ENCODE results near the gene CSTF1.
"Not testable (repeated sequence)": the region's sequence is repeated elsewhere in the genome, so short reads cannot be mapped to it uniquely, and the experiment has no call there.

Gene CSTF1

GRCh38 chr20:56371977-56372376 is 20.5 kb upstream of the CSTF1 start:
- no peak for DNase-seq

DNA sequence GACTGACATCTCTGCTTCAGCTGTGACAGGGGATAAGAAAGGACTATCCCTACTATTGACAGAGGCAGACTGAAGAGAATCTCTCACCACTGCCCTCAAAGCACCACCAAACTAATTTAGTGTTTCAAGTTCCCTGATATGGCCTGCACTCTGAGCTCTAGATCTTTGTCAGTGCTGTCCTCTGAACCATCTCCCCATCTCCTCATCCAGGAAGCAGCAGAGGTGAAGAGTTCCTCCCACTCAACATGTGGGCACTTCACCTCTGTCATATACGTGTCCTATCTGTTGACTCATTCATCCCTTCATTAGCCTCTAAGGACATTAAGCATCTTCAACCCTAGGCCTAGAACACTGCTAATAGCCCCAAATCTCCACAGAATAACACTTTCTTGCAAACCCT is 19.6 kb upstream of the CSTF1 start:
- DNase-seq: no peak

DNA sequence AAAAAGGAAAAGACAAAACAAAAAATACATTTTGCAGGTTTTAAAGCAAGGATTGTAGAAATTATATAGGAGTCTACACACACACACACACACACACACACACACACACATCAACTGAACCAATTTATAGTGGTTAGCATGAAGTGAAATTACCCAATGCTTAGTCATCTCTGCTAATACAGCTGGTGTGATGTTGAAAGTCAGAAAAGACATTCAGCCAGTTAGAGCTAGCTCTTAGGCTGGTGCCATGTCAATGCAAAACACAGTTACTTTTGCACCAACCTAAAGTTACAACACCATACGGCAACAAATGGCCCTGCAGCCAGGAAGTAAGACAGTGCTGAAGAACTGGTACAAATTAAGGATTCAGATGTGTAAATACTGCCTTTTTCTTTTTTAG is 18.5 kb upstream of the CSTF1 start:
- no peak for DNase-seq

DNA sequence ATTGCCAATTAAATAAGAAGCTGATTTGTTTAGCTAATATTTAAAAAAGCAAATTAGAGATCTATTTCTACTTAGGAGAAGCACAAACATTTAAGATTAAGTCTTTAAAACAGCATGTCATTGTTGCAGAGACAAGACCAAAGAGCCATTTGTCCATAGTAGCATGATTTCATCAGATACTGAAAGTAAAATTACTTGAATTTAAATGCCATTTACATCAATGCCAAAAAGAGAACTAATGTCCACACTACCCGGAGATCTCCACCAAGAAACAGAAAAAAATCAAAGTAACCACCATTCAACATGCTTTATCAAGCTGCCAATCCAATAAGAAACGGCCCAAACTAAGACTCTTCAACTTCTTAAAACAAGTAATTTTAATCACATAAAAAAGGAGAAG is 16.1 kb upstream of the CSTF1 start:
- no peak for DNase-seq

DNA sequence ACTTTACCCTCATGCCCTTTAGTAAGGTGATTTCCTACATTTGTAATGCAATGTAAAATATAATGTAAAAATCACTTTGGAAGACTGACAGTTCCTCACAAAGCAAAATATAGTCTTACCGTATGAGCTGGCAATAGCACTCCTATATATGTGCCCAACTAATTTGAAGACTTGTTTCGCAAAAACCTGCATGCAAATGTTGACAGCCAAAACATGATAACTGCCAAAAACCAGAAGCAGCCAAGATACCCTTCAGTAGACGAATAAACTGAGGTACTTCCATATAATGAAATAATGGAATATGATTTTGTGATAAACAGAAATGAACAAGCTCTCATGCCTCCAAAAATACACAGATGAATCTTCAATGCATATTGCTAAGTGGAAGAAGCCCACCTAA is 14.1 kb upstream of the CSTF1 start:
- DNase-seq: no peak

GRCh38 chr20:56380375-56380774 is 12.1 kb upstream of the CSTF1 start:
- DNase-seq: no peak

DNA sequence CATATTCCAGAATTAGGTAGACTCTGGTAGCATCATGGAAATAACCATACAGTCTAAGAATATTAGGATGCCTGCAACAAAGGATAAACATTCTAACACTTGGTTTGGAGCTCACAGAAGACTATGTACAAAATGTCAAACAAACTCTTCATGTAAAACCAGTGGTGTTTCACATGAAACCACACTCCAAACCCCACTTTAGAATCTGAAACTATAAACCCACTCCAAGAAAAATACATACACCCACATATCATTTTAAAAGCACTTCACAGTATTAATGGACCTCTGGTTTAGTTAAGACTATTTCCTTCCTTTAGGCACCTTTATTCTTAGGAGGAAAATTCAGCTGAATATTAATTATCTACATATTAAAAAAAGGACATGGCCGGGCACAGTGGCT is 10.9 kb upstream of the CSTF1 start:
- no peak for DNase-seq

DNA sequence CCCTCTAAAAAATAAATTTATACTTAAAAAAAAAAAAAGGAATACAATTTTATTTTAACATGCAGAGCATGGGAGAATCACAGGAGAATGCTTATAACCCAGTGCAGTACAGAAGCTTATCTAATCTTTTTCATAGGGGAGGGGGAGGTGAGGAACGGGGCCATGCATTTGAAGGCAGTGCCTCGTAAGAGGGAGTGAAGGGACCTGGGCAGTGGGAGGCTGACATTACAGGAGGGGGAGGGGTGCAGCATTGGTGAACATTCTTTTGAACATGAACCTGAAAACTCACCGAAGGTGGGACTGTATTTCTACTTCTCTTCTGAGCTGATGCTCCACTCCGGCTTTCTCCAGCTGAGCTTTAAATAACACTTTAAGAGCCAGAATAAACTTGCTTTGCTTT is 9.7 kb upstream of the CSTF1 start:
- DNase-seq: no peak

GRCh38 chr20:56383334-56383733 is 9.1 kb upstream of the CSTF1 start:
- no peak for DNase-seq

DNA sequence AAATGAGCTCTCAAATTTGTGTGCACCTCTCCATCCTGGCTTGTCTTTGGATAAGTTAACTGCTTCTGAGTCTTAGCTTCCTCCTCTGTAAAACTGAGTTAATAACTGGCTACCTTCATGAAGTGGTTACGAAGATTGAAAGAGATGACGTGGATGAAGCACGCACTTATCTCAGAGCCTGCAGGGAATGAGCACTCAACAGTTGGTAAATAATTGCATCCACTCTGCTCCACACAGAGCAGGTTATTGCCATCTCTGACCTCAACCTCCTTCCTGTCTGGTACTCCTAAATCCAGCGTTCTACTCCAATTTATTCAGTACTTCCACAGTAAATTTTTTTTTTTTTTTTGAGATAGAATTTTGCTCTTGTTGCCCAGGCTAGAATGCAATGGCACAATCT is 7.3 kb upstream of the CSTF1 start:
- no peak for DNase-seq

DNA sequence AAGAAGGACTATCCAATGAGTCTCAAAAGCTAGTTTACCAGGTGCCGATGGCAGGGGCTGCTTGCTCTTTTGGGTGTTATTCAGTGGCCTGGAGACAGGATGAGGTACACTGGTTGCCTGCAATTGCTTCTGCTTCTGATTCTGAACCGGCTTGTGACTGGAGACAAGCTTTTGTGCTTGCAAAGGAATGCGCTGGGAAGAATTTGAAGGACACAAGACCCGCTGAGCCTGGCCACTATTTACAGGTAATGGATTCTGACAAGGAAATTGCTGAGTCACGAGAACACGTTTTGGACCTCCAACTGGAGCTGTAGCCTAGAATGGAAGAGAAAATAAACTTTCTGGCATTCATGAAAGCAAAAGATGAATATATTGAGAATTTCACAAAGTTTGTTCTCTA is 6.2 kb upstream of the CSTF1 start:
- DNase-seq: no peak

- no peak for DNase-seq
Measured at GRCh38 chr20:56388882-56389281, 3.6 kb upstream of the CSTF1 start.

DNA sequence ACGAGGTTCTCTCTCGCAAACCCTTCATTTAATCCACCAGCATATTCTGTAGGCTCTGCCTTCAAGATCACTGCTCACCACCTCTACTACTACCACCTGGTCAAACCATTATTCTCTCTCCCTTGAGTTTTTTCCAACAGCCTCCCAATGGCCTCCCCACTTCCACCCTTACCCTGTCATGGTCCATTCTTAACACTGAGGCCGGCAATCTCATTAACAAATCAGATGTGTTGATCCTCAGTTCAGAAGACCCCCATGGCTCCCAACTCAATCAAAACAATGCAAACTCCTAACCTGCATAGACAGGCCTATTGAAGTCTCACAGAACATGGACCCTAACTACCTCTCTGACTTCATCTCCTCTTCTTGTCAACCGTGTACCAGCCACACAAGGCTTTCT is 2.6 kb upstream of the CSTF1 start:
- DNase-seq: no peak

GRCh38 chr20:56390396-56390795 is 2.0 kb upstream of the CSTF1 start:
- DNase-seq: not testable (repeated sequence)

DNA sequence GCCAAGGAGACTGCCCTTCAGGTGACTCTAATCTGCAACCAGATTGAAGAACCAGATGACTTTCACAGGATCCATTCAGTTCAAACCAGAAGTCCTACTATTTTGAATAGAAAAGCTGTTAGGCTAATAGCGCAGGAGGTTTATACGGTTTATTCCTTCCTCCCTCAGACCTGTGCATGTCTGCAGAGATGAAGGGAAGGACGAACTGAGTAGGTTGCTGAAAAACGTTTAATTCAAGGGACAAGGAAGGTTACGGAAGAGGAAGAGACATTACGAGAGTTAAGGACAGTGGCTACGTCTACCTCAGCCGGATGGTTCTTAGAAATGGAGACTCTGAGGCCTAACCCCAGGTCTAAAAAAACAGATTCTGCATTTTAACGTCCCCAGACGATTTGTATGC is 1.4 kb upstream of the CSTF1 start:
- DNase-seq: no peak

- DNase-seq: no peak
Measured at GRCh38 chr20:56391596-56392131, 781 bp upstream of the CSTF1 start.

GRCh38 chr20:56392881-56393482 is 537 bp downstream of the CSTF1 start:
- DNase-seq: no peak

DNA sequence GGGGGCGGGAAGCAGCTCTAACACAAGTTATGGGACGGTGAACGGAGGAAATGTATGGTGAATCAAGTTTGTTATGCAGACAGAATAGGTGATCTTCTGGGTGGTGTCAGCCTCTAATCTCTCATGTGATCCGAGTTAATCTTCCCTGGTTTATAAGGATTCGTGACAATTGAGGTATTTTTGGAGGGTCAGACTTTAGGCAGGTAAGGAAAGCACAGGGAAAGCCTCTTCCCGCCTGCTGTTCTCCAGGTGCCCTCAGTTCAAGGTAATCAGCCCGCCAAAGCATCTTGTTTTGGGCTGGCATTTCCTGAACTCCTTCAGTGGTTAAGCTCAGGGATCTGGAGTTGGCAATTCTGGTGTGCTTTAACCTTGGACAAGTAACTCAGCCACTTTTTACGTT is 1.2 kb downstream of the CSTF1 start:
- no peak for DNase-seq

GRCh38 chr20:56395166-56395565 is 2.7 kb downstream of the CSTF1 start:
- DNase-seq: no peak

- DNase-seq: peak; percentile 3
Measured at GRCh38 chr20:56400001-56400640, 7.7 kb downstream of the CSTF1 start.

DNA sequence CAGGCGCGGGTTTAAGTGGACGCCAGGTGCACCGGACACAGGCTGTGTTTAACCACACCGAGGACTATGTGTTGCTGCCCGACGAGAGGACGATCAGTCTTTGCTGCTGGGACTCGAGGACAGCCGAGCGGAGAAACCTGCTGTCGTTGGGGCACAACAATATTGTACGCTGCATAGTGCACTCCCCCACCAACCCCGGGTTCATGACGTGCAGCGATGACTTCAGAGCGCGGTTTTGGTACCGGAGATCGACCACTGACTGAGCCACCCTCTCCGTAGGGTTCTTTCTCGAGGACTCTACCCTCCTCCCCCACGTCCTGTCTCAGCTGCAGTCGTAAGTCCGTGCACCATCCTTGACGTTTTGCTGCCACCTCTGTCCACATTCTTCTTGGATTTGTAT is 11.0 kb downstream of the CSTF1 start:
- DNase-seq: no peak

DNA sequence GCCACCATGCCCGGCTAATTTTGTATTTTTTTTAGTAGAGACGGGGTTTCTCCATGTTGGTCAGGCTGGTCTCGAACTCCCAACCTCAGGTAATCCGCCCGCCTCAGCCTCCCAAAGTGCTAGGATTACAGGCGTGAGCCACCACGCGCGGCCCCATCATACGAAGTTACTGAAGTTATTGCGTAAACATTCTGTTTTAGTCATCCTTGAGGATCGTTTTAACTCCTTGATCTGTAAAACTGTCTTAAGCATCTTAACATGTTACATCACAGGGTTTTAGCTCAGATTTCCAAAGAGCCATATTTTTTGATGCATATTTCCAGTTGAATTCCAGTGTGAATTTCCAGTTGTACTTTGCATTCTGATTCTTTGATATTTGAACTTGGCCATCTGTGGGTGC is 12.9 kb downstream of the CSTF1 start:
- DNase-seq: not testable (repeated sequence)

GRCh38 chr20:56406910-56407309 is 14.5 kb downstream of the CSTF1 start:
- no peak for DNase-seq

DNA sequence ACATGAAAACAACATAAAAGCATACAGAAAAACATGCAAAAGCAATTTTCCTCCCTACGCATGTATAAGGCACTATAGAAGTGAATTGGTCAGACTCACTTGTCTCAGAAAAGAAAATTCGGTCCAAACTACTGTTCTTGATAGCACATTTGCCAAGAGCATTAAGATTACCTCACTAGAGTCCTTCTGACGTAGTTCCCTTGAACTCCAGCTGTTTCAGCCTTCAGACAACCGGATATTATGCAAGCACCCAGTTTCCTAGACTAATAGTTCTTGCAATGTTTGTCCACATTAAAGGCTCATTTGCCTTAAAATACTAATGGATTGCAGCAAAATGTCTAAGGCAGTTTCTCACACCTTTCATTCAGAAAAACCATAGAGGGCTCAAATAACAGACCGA is 17.1 kb downstream of the CSTF1 start:
- DNase-seq: no peak

GRCh38 chr20:56409956-56410355 is 17.5 kb downstream of the CSTF1 start:
- DNase-seq: no peak

Data from NCI-H2029 (cell line).